ENCODE data around the gene COL17A1. TPM values are rescaled to one million over a fixed set of nuclear protein-coding genes. Genes with fewer than 3 reads are reported as not detected.

COL17A1 gene
- polyA plus RNA-seq (2012; ENCODE audit: insufficient read length, low read depth) = not detected

DNA sequence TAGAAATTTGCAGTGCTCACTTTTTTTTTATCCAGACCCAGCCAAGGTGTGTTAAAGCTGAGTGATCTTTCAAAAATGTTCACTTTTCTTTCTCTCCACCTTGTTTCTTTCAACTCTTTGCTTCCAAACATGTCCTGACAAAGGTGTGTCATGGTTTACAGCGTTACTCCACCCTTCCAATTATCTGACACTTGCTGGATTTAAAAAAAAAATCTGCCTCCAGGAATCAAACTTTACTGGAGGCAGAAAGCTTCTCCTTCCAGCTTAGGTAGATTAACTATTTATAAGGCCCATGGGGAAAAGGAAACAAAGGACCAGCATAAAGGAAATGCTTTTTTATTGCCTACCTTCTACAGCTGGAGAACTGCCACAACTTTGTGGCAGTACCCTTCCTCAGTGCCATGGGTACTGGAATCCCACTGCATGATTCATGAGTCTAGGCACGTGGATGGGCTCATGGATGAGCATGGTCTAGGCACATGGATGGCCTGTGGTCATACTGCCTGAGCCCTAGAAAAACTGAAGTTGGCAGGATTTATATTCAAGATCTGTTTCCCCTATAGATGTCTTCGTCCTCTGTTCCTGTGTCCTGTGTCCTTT is at the start of gene COL17A1:
Gene COL17A1, minus strand, starts transcription at position 80 of the 600 bp plus-strand sequence. CDS start 5,207 bp downstream, outside the sequence.
- TF ChIP-seq SIN3A (IDR thresholded peaks at IDR 0.05; ENCODE audit: borderline replicate concordance, insufficient read depth, low read length) (no peak), REST (IDR thresholded peaks at IDR 0.05; ENCODE audit: insufficient read depth in 1 of 2, low read depth in 2 of 2, low read length in 2 of 2) (no peak), TAF1 (IDR thresholded peaks at IDR 0.05; ENCODE audit: borderline replicate concordance, insufficient read depth, low read length) (no peak), FOXP2 (optimal IDR thresholded peaks at IDR 0.05; ENCODE audit: borderline replicate concordance, extremely low read depth, extremely low read length, insufficient read depth) (no peak), POLR2AphosphoS5 (IDR thresholded peaks at IDR 0.05; ENCODE audit: low read depth, low read length) (no peak)

DNA sequence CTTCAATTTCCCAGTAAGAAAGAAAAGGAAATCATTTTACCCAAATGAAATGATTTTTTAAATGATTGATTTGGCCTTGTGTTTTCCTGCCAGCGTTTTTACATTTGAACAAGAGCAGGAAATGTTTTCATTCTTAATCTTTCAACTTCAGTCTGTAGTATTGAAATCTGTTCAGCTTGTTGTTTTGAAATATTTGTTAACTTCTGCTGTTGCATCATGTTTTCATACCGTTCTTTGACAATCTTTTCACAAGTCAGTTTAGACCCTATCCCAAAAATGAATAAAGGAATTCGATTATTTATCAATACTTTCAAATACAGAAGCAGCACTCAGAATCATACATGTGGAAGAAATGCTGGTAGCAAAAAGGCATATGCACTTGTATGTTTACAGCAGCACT is 44.4 kb upstream of the COL17A1 start:
- TF ChIP-seq POLR2AphosphoS5 (IDR thresholded peaks at IDR 0.05; ENCODE audit: low read depth, low read length) (no peak), FOXP2 (optimal IDR thresholded peaks at IDR 0.05; ENCODE audit: borderline replicate concordance, extremely low read depth, extremely low read length, insufficient read depth) (no peak), REST (IDR thresholded peaks at IDR 0.05; ENCODE audit: insufficient read depth in 1 of 2, low read depth in 2 of 2, low read length in 2 of 2) (no peak), TAF1 (IDR thresholded peaks at IDR 0.05; ENCODE audit: borderline replicate concordance, insufficient read depth, low read length) (no peak), SIN3A (IDR thresholded peaks at IDR 0.05; ENCODE audit: borderline replicate concordance, insufficient read depth, low read length) (no peak)

GRCh38 chr10:104128214-104128613 is 42.5 kb upstream of the COL17A1 start:
- no peak for TF ChIP-seq FOXP2 (optimal IDR thresholded peaks at IDR 0.05; ENCODE audit: borderline replicate concordance, extremely low read depth, extremely low read length, insufficient read depth)
- TF ChIP-seq REST (IDR thresholded peaks at IDR 0.05; ENCODE audit: insufficient read depth in 1 of 2, low read depth in 2 of 2, low read length in 2 of 2) = no peak
- no peak for TF ChIP-seq TAF1 (IDR thresholded peaks at IDR 0.05; ENCODE audit: borderline replicate concordance, insufficient read depth, low read length)
- TF ChIP-seq POLR2AphosphoS5 (IDR thresholded peaks at IDR 0.05; ENCODE audit: low read depth, low read length) = no peak
- TF ChIP-seq SIN3A (IDR thresholded peaks at IDR 0.05; ENCODE audit: borderline replicate concordance, insufficient read depth, low read length) = no peak

DNA sequence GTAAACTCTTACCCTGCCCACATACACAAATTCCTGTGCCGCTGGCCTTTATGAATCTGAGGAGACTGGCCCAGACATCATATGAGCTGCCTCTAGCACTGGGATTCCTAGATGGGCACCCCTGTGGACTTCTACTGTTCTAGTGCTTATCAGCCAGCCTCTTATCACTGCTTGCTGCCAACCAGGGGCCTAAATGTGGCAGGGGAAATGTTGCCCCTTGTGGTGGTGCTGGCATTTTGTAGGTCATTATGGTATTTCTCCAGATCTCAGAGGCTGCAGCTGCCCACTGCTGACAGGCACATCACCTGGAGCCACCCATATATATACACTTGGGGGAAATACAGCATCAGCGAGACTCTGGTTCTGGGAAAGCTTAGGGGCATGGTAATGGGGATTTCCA is 41.7 kb upstream of the COL17A1 start:
- no peak for TF ChIP-seq REST (IDR thresholded peaks at IDR 0.05; ENCODE audit: insufficient read depth in 1 of 2, low read depth in 2 of 2, low read length in 2 of 2)
- no peak for TF ChIP-seq SIN3A (IDR thresholded peaks at IDR 0.05; ENCODE audit: borderline replicate concordance, insufficient read depth, low read length)
- TF ChIP-seq POLR2AphosphoS5 (IDR thresholded peaks at IDR 0.05; ENCODE audit: low read depth, low read length) = no peak

DNA sequence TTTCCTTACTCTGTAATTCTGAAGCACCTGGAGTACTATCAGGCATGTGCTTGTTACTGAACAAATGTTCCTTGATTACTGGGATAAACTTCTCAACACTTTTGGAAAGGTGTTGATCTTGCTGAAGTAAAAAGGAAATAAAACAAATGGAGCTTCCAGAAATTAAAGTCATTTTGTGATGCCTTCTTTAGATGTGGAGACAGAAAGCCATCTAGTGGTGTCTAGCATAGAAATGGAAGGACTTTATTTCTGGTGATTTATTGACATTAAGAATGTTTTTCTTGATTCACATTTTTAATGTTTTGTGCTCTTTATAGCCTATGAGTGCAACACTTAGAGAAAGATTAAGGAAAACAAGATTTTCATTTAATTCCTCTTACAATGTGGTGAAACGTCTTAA is 37.7 kb upstream of the COL17A1 start:
- no peak for TF ChIP-seq TAF1 (IDR thresholded peaks at IDR 0.05; ENCODE audit: borderline replicate concordance, insufficient read depth, low read length)
- no peak for TF ChIP-seq POLR2AphosphoS5 (IDR thresholded peaks at IDR 0.05; ENCODE audit: low read depth, low read length)

Data from PFSK-1 (cell line).